B cell (primary cell): ENCODE data around the gene MAVS. TPM values are rescaled to one million over a fixed set of nuclear protein-coding genes. Genes with fewer than 3 reads are reported as not detected.

Source experiments
- ATAC-seq: fragments of 200-7000 bp; cut with Tn5 transposase; one replicate; pipeline ENCODE4 v1.10.0; 2021; ENCODE audit warnings: low read depth, mild to moderate bottlenecking, moderate number of reproducible peaks, moderate library complexity
- CTCF ChIA-PET: fragments of 350-600 bp; sonication (Branson Sonifier 250); formaldehyde crosslinking; loops from one replicate; lab custom pipeline; 2021; ENCODE audit warnings: antibody characterized with exemption, inconsistent platforms; lab: Charles Lee
- POLR2A ChIA-PET: fragments of 350-600 bp; sonication (Branson Sonifier 250); formaldehyde crosslinking; loops from one replicate; lab custom pipeline; 2021; ENCODE audit warnings: antibody characterized with exemption; lab: Charles Lee
- DNase-seq: peaks from one replicate; pipeline ENCODE4 v3.0.0; 2013
- H2AFZ ChIP-seq: 2 replicates; pipeline ENCODE4 v1.6.1; 2012; ENCODE audit warnings: mild to moderate bottlenecking, low read depth, low read length; ENCODE audit not compliant: insufficient read depth, poor library complexity, severe bottlenecking
- H3K27ac ChIP-seq, 2 donors: 1 replicate in 1 of 2; 2 replicates in 1 of 2; pipeline ENCODE4 v1.5.1; 2012 to 2013; ENCODE audit warnings: low read length in 2 of 2, mild to moderate bottlenecking in 2 of 2, moderate library complexity in 1 of 2
- H3K27me3 ChIP-seq, 4 experiments: fragments of 200-600 bp in 1 of 4; sonication (generic) in 1 of 4; replicated peaks in 1 of 4; 1 replicate in 2 of 4; 2 replicates in 2 of 4; pipeline versions ENCODE4 v1.6.1 to v1.7.0; 2013 to 2016; ENCODE audit warnings: low read length in 3 of 4, mild to moderate bottlenecking in 2 of 4, mixed read lengths in 1 of 4, moderate library complexity in 1 of 4; ENCODE audit not compliant: insufficient read depth in 4 of 4, control insufficient read depth in 3 of 4; ENCODE audit errors: control extremely low read depth in 1 of 4
- H3K36me3 ChIP-seq, 2 experiments: replicated peaks in 1 of 2; 1 replicate in 1 of 2; 2 replicates in 1 of 2; pipeline versions ENCODE4 v1.6.1 to v1.7.1; 2013; ENCODE audit warnings: low read length in 1 of 2; ENCODE audit not compliant: insufficient read depth in 2 of 2, control insufficient read depth in 1 of 2; ENCODE audit errors: control extremely low read depth in 1 of 2, extremely low read depth in 1 of 2
- H3K4me1 ChIP-seq, 2 donors: fragments of 200-600 bp in 1 of 2; sonication (generic) in 1 of 2; 1 replicate in 1 of 2; 2 replicates in 1 of 2; pipeline versions ENCODE4 v1.5.1 to v1.6.1; 2013 to 2017; ENCODE audit warnings: low read length in 2 of 2; ENCODE audit not compliant: control insufficient read depth in 2 of 2, insufficient read depth in 2 of 2
- H3K4me2 ChIP-seq: replicated peaks from 2 replicates; pipeline ENCODE3; 2012; ENCODE audit warnings: mild to moderate bottlenecking, low read depth, low read length; ENCODE audit not compliant: poor library complexity, severe bottlenecking
- H3K4me3 ChIP-seq, 5 experiments: fragments of 200-600 bp in 1 of 5; sonication (generic) in 1 of 5; 1 replicate in 3 of 5; 2 replicates in 2 of 5; pipeline versions ENCODE4 v1.5.1 to v1.7.0; 2011 to 2016; ENCODE audit warnings: low read length in 4 of 5, mild to moderate bottlenecking in 4 of 5, low read depth in 2 of 5, control low read depth in 1 of 5, moderate library complexity in 1 of 5; ENCODE audit not compliant: insufficient read depth in 1 of 5; ENCODE audit errors: control extremely low read depth in 1 of 5, extremely low read depth in 1 of 5
- H3K79me2 ChIP-seq: fragments of 200-600 bp; sonication (generic); one replicate; pipeline ENCODE4 v1.6.0; 2016; ENCODE audit warnings: low read length; ENCODE audit not compliant: control insufficient read depth, insufficient read depth
- H3K9ac ChIP-seq: fragments of 200-600 bp; sonication (generic); 2 replicates; pipeline ENCODE4 v1.6.1; 2017; ENCODE audit warnings: mild to moderate bottlenecking, low read length, moderate library complexity
- H3K9me3 ChIP-seq, 3 donors: one replicate each; pipeline versions ENCODE4 v1.6.1 to v1.7.1; 2013; ENCODE audit warnings: low read length in 2 of 3; ENCODE audit not compliant: control insufficient read depth in 2 of 3, insufficient read depth in 1 of 3; ENCODE audit errors: control extremely low read depth in 1 of 3
- H4K20me1 ChIP-seq: 2 replicates; pipeline ENCODE4 v1.6.0; 2012; ENCODE audit warnings: mild to moderate bottlenecking, low read length; ENCODE audit not compliant: insufficient read depth, control insufficient read depth, poor library complexity, severe bottlenecking
- H3K27ac Mint-ChIP-seq: one replicate; pipeline ENCODE4 v1.8.0; 2021; ENCODE audit warnings: mixed read lengths
- H3K27me3 Mint-ChIP-seq: one replicate; pipeline ENCODE4 v1.8.0; 2021; ENCODE audit warnings: mixed read lengths
- H3K4me1 Mint-ChIP-seq: one replicate; pipeline ENCODE4 v1.8.0; 2021; ENCODE audit warnings: mixed read lengths
- H3K4me3 Mint-ChIP-seq: one replicate; pipeline ENCODE4 v1.8.0; 2021; ENCODE audit warnings: mixed read lengths
- H3K9me3 Mint-ChIP-seq: one replicate; pipeline ENCODE4 v1.8.0; 2022; ENCODE audit warnings: mixed read lengths; ENCODE audit not compliant: insufficient read depth
- EZH2 ChIP-seq: IDR thresholded peaks from 2 replicates; pipeline ENCODE4 v1.6.1; 2012; ENCODE audit warnings: borderline replicate concordance, low read depth, mild to moderate bottlenecking, moderate library complexity, low read length; ENCODE audit not compliant: insufficient read depth, poor library complexity, severe bottlenecking
- WGBS: methylation state at CpG from one replicate; pipeline ENCODE4 v1.1.5; 2013; ENCODE audit warnings: missing lambda C conversion rate; ENCODE audit not compliant: insufficient coverage; 5-methylcytosine and 5-hydroxymethylcytosine counted together
- intact Hi-C: fragments of 100-400 bp; cut with micrococcal nuclease; formaldehyde crosslinking; loops from one replicate; pipeline ENCODE4 v1.10.0; 2022
- polyA plus RNA-seq: library from polyadenylated mRNA; depleted of rRNA; stranded (reverse); fragments of >200 nt; gene quantifications from 2 replicates; pipeline ENCODE4 v1.2.3, GENCODE V29; 2012
- total RNA-seq, 2 donors: library from RNA; stranded (reverse); fragments of 120-200 nt in 1 of 2; gene quantifications; 1 replicate in 1 of 2; 2 replicates in 1 of 2; pipeline versions ENCODE4 v1.2.3 to v1.2.4, GENCODE V29; 2013 to 2022
- TF ChIP-seq, protein P1 (sequence below): fragments of 200-600 bp; IDR thresholded peaks from one replicate; pipeline ENCODE4 v1.8.0; 2022; ENCODE audit warnings: antibody characterized with exemption, mild to moderate bottlenecking

Gene MAVS
- total and polyA plus RNA-seq, 2 donors (not counting 1 experiment from before 2014, with no cell fraction given), result 17.2 to 52.2 TPM

DNA sequence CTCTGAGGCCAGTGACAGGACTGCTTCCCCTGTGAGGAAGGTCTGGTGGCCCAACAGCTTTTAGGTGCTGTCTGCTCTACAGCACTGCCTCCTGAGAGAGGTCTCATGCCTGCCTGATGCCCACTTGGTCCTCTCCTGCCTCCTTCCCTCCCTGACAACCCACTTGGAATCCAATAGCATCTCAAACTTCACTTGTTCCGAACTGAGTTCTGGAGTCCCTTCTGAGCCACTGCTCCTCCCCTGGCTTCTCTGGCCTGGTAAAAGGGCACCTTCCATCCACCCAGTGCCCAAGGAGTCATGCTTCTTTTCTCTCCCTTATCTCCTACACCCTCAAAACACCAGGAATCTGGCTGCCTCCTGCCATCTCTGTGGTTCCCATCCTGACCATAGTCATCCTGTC lies 1.9 kb downstream of the MAVS start:
- Mint-ChIP-seq H3K4me1 (peaks cover 32% of the 10 kb centered on the region), H3K27me3 (no peaks in the 10 kb centered on the region), H3K4me3 (peak overlapping the region; percentile 76), H3K9me3 (no peaks in the 10 kb centered on the region), H3K27ac (peak overlapping the region; percentile 53)
- no peak for ATAC-seq
- no peak for DNase-seq
- Histone ChIP-seq H3K9me3 (no peaks in the 10 kb centered on the region), H3K4me2 (no peak overlapping the region), H3K27me3 (no peaks in the 10 kb centered on the region), H3K4me1 (peaks cover 8 to 18% of the 10 kb centered on the region in 2 donors), H3K27ac (no peak overlapping the region), H2AFZ (no peak overlapping the region), H4K20me1 (peaks cover 13% of the 10 kb centered on the region), H3K79me2 (peaks cover 44% of the 10 kb centered on the region), H3K36me3 (no peaks in the 10 kb centered on the region), H3K4me3 (no peak overlapping the region), H3K9ac (no peak overlapping the region)
- WGBS, result 100% methylated on average over 1 of the region's 1 CpG
- intact Hi-C loops, result no loop called here
- CTCF ChIA-PET, result interaction anchor here (1.3 kb wide), 1 partner anchor 28 kb away, joined by 4 read pairs; the partner anchor contains the start of gene AP5S1
- POLR2A ChIA-PET, result interaction anchor here (0.6 kb wide), 1 partner anchor 8 kb away, joined by 5 read pairs; no protein-coding TSS in a partner anchor
- TF ChIP-seq EZH2, result no peak
- TF ChIP-seq, protein P1, sequence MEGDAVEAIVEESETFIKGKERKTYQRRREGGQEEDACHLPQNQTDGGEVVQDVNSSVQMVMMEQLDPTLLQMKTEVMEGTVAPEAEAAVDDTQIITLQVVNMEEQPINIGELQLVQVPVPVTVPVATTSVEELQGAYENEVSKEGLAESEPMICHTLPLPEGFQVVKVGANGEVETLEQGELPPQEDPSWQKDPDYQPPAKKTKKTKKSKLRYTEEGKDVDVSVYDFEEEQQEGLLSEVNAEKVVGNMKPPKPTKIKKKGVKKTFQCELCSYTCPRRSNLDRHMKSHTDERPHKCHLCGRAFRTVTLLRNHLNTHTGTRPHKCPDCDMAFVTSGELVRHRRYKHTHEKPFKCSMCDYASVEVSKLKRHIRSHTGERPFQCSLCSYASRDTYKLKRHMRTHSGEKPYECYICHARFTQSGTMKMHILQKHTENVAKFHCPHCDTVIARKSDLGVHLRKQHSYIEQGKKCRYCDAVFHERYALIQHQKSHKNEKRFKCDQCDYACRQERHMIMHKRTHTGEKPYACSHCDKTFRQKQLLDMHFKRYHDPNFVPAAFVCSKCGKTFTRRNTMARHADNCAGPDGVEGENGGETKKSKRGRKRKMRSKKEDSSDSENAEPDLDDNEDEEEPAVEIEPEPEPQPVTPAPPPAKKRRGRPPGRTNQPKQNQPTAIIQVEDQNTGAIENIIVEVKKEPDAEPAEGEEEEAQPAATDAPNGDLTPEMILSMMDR, result no peak

DNA sequence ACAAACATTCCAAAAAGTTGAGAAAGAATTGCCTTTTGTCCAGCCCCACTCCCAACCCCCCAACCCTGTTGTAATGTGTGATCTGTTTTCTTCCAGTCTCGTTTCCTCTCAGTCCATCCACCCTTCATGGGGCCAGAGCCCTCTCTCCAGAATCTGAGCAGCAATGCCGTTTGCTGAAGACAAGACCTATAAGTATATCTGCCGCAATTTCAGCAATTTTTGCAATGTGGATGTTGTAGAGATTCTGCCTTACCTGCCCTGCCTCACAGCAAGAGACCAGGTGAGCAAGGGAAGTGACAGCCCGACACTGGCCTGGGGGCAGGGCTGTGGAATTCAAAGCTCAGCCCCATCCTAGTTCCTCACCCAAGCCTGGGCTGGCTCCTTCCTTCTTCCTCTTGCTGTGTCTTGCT lies 7.8 kb downstream of the MAVS start:
- H3K4me2 ChIP-seq, result no peak overlapping the region
- DNase-seq (no peak), ATAC-seq (no peak)
- no peaks in the 10 kb centered on the region for H3K9me3 Mint-ChIP-seq
- no peak overlapping the region for H3K27ac ChIP-seq
- peaks cover 29% of the 10 kb centered on the region for H3K79me2 ChIP-seq
- H3K9ac ChIP-seq, result no peak overlapping the region
- intact Hi-C loops, result loop anchor here (2.0 kb wide), 1 partner anchor 34 kb away; the partner anchor contains the start of gene AP5S1
- POLR2A ChIA-PET, result interaction anchor here (0.7 kb wide), 1 partner anchor 102 kb away, joined by 4 read pairs; no protein-coding TSS in a partner anchor
- CTCF ChIA-PET, result interaction anchor here (0.7 to 4.9 kb wide), 26 partner anchors 9 to 1384 kb away, joined by 3 to 47 read pairs (median 4); partner anchors contain the start of genes ADISSP, AP5S1, CENPB and SNRPB
- no peak overlapping the region for H3K4me3 Mint-ChIP-seq
- H3K4me3 ChIP-seq, result no peak overlapping the region
- peaks cover 24% of the 10 kb centered on the region for H4K20me1 ChIP-seq
- TF ChIP-seq EZH2, result no peak
- TF ChIP-seq, protein P1, result no peak
- peaks cover 2 to 30% of the 10 kb centered on the region in 2 experiments for H3K36me3 ChIP-seq
- peaks cover 6% of the 10 kb centered on the region for H3K4me1 Mint-ChIP-seq
- H3K27ac Mint-ChIP-seq, result peak overlapping the region; percentile 26
- no CpG with 5 or more reads among the region's 4 CpGs for WGBS
- no peaks in the 10 kb centered on the region for H3K4me1 ChIP-seq
- no peaks in the 10 kb centered on the region for H3K27me3 ChIP-seq
- H2AFZ ChIP-seq, result no peak overlapping the region
- H3K27me3 Mint-ChIP-seq, result no peaks in the 10 kb centered on the region
- no peaks in the 10 kb centered on the region for H3K9me3 ChIP-seq
